ENCODE results near the gene VPS13D.

VPS13D gene

GRCh38 chr1:12552951-12553921 is 323.4 kb downstream of the VPS13D start:
- DNase-seq = no peak
- in situ Hi-C loops (cut with HindIII; ENCODE audit: low pct_ligation_motif_present, low pct_unique_long_range_greater_than_20kb, low sequenced_read_pairs) = no loop called here

GRCh38 chr1:12553963-12554362 is 324.1 kb downstream of the VPS13D start:
- in situ Hi-C loops (cut with HindIII; ENCODE audit: low pct_ligation_motif_present, low pct_unique_long_range_greater_than_20kb, low sequenced_read_pairs) = no loop called here
- DNase-seq = no peak

GRCh38 chr1:12554521-12555305 is 324.9 kb downstream of the VPS13D start:
- DNase-seq = no peak
- in situ Hi-C loops (cut with HindIII; ENCODE audit: low pct_ligation_motif_present, low pct_unique_long_range_greater_than_20kb, low sequenced_read_pairs) = no loop called here

- no peak for DNase-seq
These were observed 325.9 kb downstream of the VPS13D start for GRCh38 chr1:12555411-12556367.

GRCh38 chr1:12556368-12556930 is 326.6 kb downstream of the VPS13D start:
- DNase-seq = no peak
- in situ Hi-C loops (cut with HindIII; ENCODE audit: low pct_ligation_motif_present, low pct_unique_long_range_greater_than_20kb, low sequenced_read_pairs) = no loop called here

More at GRCh38 chr1:12555411-12556367, 325.9 kb downstream of the VPS13D start:
- in situ Hi-C loops (cut with HindIII; ENCODE audit: low pct_ligation_motif_present, low pct_unique_long_range_greater_than_20kb, low sequenced_read_pairs) = no loop called here

- in situ Hi-C loops (cut with HindIII; ENCODE audit: low pct_ligation_motif_present, low pct_unique_long_range_greater_than_20kb, low sequenced_read_pairs) = no loop called here
- no peak for DNase-seq
These were observed 327.4 kb downstream of the VPS13D start for GRCh38 chr1:12556957-12557935.

GRCh38 chr1:12561121-12561520 is 331.3 kb downstream of the VPS13D start:
- in situ Hi-C loops (cut with HindIII; ENCODE audit: low pct_ligation_motif_present, low pct_unique_long_range_greater_than_20kb, low sequenced_read_pairs) = no loop called here
- DNase-seq = no peak
